Activated CD8-positive, alpha-beta memory T cell treated with anti-CD3 and anti-CD28 coated beads, Interleukin-2, amount 50 U/mL, for 48 hours (primary cell): Measurements from ENCODE around the gene RAPGEFL1.
A peak's percentile ranks its signal among the peaks of the same experiment; 100 is the strongest.
"Not testable (repeated sequence)": the region's sequence is repeated elsewhere in the genome, so short reads cannot be mapped to it uniquely, and the experiment has no call there.

Experiments
- DNase-seq: peaks from one replicate; pipeline ENCODE4 v3.0.0-alpha.2; 2020

The RAPGEFL1 gene

DNA sequence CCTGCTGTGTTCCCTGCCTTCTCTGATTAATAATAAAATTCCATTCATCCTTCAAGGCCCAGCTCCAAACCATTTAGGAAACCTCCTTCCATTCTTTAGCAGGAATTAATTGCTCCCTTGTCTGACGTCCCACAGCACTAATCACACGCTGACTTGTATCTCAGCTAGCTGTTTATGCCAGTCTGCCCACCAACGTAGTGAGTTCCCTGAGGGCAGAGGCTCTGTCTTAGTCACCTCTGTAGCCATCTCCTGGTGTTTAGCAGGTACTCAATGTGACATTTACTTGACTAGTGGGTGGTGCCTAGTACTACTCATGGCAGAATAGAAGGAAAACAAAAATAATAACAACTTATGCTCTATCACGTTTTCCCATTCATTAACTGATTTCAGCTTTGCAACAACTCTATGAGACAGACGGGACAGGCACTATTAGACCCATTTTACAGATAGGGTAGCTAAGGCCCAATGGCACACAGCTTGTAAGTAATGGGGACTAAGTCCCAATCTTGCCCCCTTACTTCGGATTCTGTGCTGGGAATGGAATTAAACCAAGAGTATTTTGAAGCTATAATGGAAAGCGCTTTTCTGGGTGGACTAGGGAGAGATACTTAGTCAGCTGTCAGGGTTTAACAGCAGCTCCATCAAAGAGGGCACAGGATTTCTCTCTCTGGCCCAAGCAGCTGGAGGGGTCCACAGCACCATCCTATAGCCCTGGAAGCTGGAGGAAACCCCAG is 40.9 kb downstream of the RAPGEFL1 start:
- no peak for DNase-seq

GRCh38 chr17:40218740-40219593 is 41.7 kb downstream of the RAPGEFL1 start, which contains the start of gene WIPF2:
Gene WIPF2, plus strand, starts transcription at chr17:40219304. Its CDS starts 37,156 bp downstream, at chr17:40256460.
- DNase-seq, result peak; percentile 97

GRCh38 chr17:40219594-40220338 is 42.5 kb downstream of the RAPGEFL1 start:
- DNase-seq, result peak; percentile 68

DNA sequence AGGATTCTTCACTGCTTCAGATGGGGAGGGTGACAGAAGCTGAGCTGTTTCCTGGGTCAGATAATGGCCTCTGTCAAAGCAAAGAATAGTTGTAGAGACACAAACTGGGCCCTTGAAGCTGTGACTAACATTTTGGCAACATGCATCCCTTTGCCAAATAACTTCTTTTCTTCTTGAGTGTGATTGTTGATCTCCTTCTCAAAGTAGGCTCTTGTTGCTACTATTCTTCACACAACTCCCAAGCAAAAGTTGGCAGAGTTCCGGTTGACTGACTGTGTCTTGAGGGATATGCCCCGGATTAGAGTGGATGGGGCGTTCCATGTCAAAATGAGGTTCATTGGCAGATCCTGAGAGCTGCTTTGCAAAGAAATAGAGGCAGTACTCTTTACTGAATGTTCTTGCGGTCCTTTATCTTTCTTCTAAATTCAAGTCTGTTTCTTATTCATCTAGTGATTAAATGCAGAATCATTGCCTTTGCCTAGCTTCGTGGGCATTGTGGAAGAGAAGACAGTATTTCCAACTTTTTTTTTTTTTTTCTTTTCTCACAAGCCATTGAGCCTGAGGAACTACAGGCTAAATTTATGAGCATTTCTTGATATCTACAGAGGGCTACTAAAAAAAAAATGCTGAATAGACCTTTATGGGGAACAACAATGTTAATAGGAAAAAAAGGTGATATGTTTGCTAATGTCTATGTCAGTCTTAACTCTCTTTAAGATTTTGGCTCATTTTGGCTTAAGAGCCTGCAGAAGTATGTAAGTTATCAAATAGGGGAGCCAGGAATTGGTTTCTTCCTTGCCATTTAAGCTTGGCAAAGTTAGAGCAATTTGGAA is 47.7 kb downstream of the RAPGEFL1 start:
- no peak for DNase-seq

DNA sequence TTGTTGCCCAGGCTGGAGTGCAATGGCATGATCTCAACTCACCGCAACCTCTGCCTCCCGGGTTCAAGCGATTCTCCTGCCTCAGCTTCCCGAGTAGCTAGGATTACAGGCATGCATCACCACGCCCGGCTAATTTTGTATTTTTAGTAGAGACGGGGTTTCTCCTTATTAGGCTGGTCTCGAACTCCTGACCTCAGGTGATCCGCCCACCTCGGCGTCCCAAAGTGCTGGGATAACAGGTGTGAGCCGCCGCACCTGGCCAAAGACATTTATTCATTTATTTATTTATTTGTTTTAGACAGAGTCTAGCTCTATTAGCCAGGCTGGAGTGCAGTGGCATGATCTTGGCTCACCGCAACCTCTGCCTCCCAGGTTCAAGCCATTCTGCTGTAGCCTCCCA is 51.9 kb downstream of the RAPGEFL1 start:
- DNase-seq, result not testable (repeated sequence)

GRCh38 chr17:40230670-40231069 is 53.4 kb downstream of the RAPGEFL1 start:
- no peak for DNase-seq

GRCh38 chr17:40231928-40232327 is 54.7 kb downstream of the RAPGEFL1 start:
- DNase-seq, result not testable (repeated sequence)

DNA sequence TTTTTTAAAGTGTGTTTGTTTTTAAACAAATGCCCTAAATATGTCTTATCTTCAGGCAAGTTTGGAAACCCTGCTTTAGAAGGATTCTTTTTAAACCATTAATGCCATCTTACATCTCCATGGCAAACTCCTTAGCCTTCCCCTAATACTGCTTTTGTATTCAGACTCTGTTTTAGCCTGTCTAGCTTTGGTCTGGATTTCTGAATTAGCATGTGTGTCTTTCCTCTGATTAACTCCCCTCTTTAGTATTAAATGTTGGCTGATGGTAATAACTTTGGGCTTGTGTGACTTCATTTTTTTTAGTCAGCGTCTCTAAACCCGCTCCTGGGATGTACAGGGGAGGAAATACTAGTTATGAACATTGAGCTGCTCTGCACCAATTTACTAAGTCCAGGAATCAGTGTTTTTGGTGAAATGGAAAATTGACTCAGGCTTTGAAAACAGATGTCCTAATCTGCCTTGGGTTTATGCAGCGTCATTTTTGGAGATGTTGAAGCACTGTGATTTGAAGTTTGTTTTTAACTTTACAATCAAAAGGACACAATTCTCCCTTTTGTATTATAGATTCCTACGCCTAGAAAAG is 64.1 kb downstream of the RAPGEFL1 start:
- DNase-seq, result no peak

- no peak for DNase-seq
Observed at GRCh38 chr17:40242774-40243173, 65.5 kb downstream of the RAPGEFL1 start.

DNA sequence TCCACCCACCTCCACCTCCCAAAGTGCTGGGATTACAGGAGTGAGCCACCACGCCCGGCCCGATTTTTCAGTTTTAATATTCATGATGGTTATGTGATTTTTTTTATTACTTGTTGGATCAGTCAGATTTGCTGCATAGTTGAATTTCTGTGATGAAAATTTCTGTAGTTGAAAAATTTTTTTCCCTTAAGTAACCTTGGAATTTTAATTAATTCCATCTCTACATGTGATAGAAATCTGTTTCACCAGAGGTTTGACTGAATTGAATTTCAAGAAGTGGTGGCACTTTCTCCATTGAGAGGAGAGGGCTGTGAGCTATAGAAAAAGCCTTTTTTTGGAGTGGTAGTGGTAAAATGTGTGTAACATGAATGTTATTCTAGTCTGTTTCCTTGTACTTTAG is 66.5 kb downstream of the RAPGEFL1 start:
- DNase-seq, result no peak

GRCh38 chr17:40244255-40244654 is 67.0 kb downstream of the RAPGEFL1 start:
- no peak for DNase-seq
